Measurements from ENCODE around the gene NSMCE4A. TPM values are rescaled to one million over a fixed set of nuclear protein-coding genes. Genes with fewer than 3 reads are reported as not detected.

NSMCE4A gene
- total RNA-seq, 1 experiment from 2014 or later = 72.2 TPM

GRCh38 chr10:121983852-121984251, 8.8 kb upstream of the NSMCE4A start:
- no TSS peak for BruUV-seq (replicated peaks)
- TF ChIP-seq SIN3A (IDR thresholded peaks at IDR 0.05; ENCODE audit: borderline replicate concordance, insufficient read depth, low read depth, low read length) (no peak), CTCF (IDR thresholded peaks at IDR 0.05) (no peak), POLR2AphosphoS5 (IDR thresholded peaks at IDR 0.05; ENCODE audit: low read depth, low read length) (no peak), TCF7L2 (IDR thresholded peaks at IDR 0.05; ENCODE audit: low read depth, low read length) (no peak)
- TF ChIP-seq, protein P1, sequence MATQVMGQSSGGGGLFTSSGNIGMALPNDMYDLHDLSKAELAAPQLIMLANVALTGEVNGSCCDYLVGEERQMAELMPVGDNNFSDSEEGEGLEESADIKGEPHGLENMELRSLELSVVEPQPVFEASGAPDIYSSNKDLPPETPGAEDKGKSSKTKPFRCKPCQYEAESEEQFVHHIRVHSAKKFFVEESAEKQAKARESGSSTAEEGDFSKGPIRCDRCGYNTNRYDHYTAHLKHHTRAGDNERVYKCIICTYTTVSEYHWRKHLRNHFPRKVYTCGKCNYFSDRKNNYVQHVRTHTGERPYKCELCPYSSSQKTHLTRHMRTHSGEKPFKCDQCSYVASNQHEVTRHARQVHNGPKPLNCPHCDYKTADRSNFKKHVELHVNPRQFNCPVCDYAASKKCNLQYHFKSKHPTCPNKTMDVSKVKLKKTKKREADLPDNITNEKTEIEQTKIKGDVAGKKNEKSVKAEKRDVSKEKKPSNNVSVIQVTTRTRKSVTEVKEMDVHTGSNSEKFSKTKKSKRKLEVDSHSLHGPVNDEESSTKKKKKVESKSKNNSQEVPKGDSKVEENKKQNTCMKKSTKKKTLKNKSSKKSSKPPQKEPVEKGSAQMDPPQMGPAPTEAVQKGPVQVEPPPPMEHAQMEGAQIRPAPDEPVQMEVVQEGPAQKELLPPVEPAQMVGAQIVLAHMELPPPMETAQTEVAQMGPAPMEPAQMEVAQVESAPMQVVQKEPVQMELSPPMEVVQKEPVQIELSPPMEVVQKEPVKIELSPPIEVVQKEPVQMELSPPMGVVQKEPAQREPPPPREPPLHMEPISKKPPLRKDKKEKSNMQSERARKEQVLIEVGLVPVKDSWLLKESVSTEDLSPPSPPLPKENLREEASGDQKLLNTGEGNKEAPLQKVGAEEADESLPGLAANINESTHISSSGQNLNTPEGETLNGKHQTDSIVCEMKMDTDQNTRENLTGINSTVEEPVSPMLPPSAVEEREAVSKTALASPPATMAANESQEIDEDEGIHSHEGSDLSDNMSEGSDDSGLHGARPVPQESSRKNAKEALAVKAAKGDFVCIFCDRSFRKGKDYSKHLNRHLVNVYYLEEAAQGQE (IDR thresholded peaks at IDR 0.05; ENCODE audit: insufficient read depth in 1 of 2, low read depth in 2 of 2, low read length in 1 of 2) = no peak
- Histone ChIP-seq H3K27ac (ENCODE audit: low read length) (no peak overlapping the region), H3K4me3 (ENCODE audit: low read depth in 2 of 2, low read length in 2 of 2) (no peak overlapping the region), H3K27me3 (ENCODE audit: control insufficient read depth, insufficient read depth, low read length) (no peaks in the 10 kb centered on the region), H3K4me1 (ENCODE audit: control insufficient read depth, insufficient read depth, low read length) (no peaks in the 10 kb centered on the region), H3K36me3 (ENCODE audit: control insufficient read depth, insufficient read depth, low read length) (no peaks in the 10 kb centered on the region), H3K9me3 (ENCODE audit: control insufficient read depth, insufficient read depth, low read depth, low read length) (peaks cover 10% of the 10 kb centered on the region; the same call in 1 of the 2 replicates)
- ChIA-PET CTCF (interaction anchor here (0.7 kb wide), 1 partner anchor 35 kb away, joined by 7 read pairs; no protein-coding TSS in a partner anchor), POLR2A (no interaction called here)
- ATAC-seq = no peak
- intact Hi-C loops (cut with micrococcal nuclease; ENCODE audit: unreplicated experiment) = no loop called here
- in situ Hi-C loops (cut with HindIII; ENCODE audit: low pct_unique_long_range_greater_than_20kb, low sequenced_read_pairs) = no loop called here
- DNase-seq (ENCODE audit: low read depth, low spot score) = no peak

DNA sequence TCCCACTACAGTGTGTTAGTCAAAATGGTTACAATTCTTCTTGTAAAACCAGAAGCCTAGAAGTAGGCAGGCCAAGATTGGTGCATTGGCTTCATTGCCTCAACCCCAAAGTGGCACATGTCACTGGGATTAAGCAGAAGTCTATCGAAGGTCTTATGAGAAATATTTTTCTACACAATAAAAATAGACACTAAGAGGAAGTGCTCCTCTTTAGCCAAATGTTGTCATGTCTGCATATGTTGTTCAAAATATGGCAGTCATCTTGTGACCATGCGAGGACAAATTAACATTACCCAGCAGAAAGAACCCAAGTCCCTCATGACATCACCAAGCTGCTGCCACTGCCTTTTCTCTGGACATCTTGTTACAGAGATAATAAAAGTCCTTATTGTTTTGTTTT, 6.3 kb upstream of the NSMCE4A start:
- H3K36me3 ChIP-seq (ENCODE audit: control insufficient read depth, insufficient read depth, low read length) = no peaks in the 10 kb centered on the region
- BruUV-seq (replicated peaks) = no TSS peak
- in situ Hi-C loops (cut with HindIII; ENCODE audit: low pct_unique_long_range_greater_than_20kb, low sequenced_read_pairs) (no loop called here), intact Hi-C loops (cut with micrococcal nuclease; ENCODE audit: unreplicated experiment) (no loop called here)
- no peak for DNase-seq (ENCODE audit: low read depth, low spot score)
- ChIA-PET POLR2A (no interaction called here), CTCF (no interaction called here)
- ATAC-seq = no peak
- no peaks in the 10 kb centered on the region for H3K27me3 ChIP-seq (ENCODE audit: control insufficient read depth, insufficient read depth, low read length)
- H3K27ac ChIP-seq (ENCODE audit: low read length) = no peak overlapping the region
- no peak overlapping the region for H3K4me3 ChIP-seq (ENCODE audit: low read depth in 2 of 2, low read length in 2 of 2)
- no peaks in the 10 kb centered on the region for H3K4me1 ChIP-seq (ENCODE audit: control insufficient read depth, insufficient read depth, low read length)
- TF ChIP-seq CTCF (IDR thresholded peaks at IDR 0.05) = no peak
- peaks cover 12% of the 10 kb centered on the region; the same call in 1 of the 2 replicates for H3K9me3 ChIP-seq (ENCODE audit: control insufficient read depth, insufficient read depth, low read depth, low read length)
